ENCODE measurements around the gene LCTL. TPM values are rescaled to one million over a fixed set of nuclear protein-coding genes. Genes with fewer than 3 reads are reported as not detected.

The LCTL gene
- total RNA-seq, 4 donors from 2014 or later: 3.3 to 12.6 (median 7.4) TPM

DNA sequence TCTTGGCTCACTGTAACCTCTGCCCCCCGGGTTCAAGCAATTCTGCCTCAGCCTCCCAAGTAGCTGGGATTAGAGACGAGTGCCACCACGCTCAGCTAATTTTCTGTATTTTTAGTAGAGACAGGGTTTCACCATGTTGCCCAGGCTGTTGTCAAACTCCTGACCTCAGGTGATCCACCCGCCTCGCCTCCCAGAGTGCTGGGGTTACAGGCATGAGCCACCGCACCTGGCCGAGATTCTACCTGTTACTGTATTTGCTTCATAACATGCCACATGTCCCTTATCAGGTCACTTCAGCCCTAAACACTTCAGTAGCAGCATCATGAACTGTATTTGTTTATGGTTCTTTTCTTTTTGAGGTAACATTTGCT is 7.5 kb upstream of the LCTL start:
- H3K9me3 ChIP-seq: no peaks in the 10 kb centered on the region
- no peaks in the 10 kb centered on the region for H3K27me3 ChIP-seq
- no peak overlapping the region for H3K27ac ChIP-seq
- no peak for DNase-seq (ENCODE audit: low spot score in 2 of 2)
- H3K4me3 ChIP-seq: no peak overlapping the region
- no peaks in the 10 kb centered on the region for H3K36me3 ChIP-seq
- H3K4me1 ChIP-seq: peaks cover 0 to 3% (median 0%) of the 10 kb centered on the region in 4 donors
- TF ChIP-seq, protein P1, sequence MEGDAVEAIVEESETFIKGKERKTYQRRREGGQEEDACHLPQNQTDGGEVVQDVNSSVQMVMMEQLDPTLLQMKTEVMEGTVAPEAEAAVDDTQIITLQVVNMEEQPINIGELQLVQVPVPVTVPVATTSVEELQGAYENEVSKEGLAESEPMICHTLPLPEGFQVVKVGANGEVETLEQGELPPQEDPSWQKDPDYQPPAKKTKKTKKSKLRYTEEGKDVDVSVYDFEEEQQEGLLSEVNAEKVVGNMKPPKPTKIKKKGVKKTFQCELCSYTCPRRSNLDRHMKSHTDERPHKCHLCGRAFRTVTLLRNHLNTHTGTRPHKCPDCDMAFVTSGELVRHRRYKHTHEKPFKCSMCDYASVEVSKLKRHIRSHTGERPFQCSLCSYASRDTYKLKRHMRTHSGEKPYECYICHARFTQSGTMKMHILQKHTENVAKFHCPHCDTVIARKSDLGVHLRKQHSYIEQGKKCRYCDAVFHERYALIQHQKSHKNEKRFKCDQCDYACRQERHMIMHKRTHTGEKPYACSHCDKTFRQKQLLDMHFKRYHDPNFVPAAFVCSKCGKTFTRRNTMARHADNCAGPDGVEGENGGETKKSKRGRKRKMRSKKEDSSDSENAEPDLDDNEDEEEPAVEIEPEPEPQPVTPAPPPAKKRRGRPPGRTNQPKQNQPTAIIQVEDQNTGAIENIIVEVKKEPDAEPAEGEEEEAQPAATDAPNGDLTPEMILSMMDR (IDR thresholded peaks at IDR 0.05): no peak
- TF ChIP-seq POLR2A (IDR thresholded peaks at IDR 0.05) (no peak), EP300 (IDR thresholded peaks at IDR 0.05) (no peak)
- WGBS, 2 donors: 84 to 90% methylated on average over 7 of the region's 7 CpGs

DNA sequence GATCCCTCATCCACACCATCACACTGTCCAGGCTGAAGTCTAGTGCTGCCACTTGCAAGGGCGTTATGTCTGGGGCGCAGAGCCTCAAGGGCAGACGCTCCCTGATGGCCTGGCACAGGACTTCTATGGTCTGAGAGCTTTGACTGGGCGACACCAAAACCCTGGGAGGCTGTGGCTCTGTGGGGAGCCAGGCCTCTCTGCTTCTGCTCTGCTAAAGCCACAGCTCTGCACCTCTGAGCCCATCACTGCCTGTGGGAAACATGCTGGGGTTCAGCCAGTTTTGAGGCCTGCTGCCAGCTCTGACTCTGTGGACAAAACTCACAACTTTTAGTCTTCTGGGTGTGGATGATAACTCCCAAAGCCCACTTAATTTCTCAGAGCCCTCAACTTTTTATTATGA is 6.3 kb upstream of the LCTL start:
- Histone ChIP-seq H3K27ac (no peak overlapping the region), H3K4me1 (peaks cover 0 to 8% (median 0%) of the 10 kb centered on the region in 4 donors), H3K9me3 (no peaks in the 10 kb centered on the region), H3K4me3 (no peak overlapping the region), H3K27me3 (no peaks in the 10 kb centered on the region), H3K36me3 (no peaks in the 10 kb centered on the region)
- DNase-seq (ENCODE audit: low spot score in 2 of 2): no peak
- WGBS, 2 donors: 50 to 92% methylated on average over 1 to 4 of the region's 4 CpGs
- no peak for TF ChIP-seq POLR2A (IDR thresholded peaks at IDR 0.05)
- TF ChIP-seq EP300 (IDR thresholded peaks at IDR 0.05): no peak
- TF ChIP-seq, protein P1 (IDR thresholded peaks at IDR 0.05): no peak

DNA sequence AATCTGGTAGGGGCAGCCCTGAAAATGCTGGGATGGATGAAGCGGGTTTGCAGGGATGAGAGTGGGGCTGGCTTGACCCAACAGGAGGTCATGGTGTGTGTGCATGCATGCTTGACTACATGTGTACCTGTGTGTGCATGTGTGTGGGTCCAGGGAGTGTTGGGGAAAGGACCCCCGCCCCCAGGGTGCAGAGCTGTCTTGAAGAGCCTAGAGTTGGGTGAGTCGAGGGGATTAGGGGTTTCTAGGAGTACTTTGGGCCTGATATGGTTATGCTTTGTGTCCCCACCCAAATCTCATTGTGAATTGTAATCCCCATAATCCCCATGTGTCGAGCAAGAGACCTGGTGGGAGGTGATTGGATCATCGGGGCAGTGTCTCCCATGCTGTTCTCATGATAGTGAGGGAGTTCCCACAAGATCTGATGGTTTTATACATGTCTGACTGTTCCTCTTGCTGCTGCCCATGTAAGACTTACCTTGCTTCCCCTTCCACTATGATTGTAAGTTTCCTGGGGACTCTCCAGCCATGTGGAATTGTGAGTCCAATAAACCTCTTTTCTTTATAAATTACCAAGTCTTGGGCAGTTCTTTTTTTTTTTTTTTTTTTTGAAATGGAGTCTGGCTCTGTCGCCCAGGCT is 5.2 kb upstream of the LCTL start:
- TF ChIP-seq EP300 (IDR thresholded peaks at IDR 0.05) (no peak), POLR2A (IDR thresholded peaks at IDR 0.05) (no peak)
- TF ChIP-seq, protein P1 (IDR thresholded peaks at IDR 0.05): no peak
- Histone ChIP-seq H3K36me3 (no peaks in the 10 kb centered on the region), H3K27ac (no peak overlapping the region), H3K27me3 (no peaks in the 10 kb centered on the region), H3K9me3 (no peaks in the 10 kb centered on the region), H3K4me3 (no peak overlapping the region), H3K4me1 (peaks cover 0 to 20% (median 0%) of the 10 kb centered on the region in 4 donors)
- no peak for DNase-seq (ENCODE audit: low spot score in 2 of 2)
- 83 to 90% methylated on average over 6 of the region's 6 CpGs for WGBS, 2 donors

DNA sequence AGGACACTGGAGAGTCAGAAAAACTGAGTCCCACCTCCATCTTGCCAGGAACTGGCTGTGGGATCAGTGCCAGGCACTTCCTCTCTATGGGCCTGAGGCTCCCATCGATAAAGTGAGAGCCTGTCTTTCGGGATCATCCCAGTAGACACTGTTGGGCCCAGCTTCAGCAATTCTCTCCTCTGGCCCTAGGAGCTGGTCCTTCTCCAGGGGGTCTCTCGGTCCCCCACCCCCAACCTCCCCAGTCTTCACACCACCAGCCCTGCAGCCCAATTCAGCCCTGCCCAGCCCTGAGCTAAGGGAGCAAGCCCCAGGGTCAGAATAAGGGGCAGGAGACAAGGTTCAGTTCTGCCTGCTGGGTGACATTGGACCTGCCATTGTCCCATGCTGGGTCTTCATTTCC is 4.5 kb upstream of the LCTL start:
- no peaks in the 10 kb centered on the region for H3K27me3 ChIP-seq
- H3K27ac ChIP-seq: no peak overlapping the region
- no peaks in the 10 kb centered on the region for H3K9me3 ChIP-seq
- DNase-seq (ENCODE audit: low spot score in 2 of 2): no peak
- no peak overlapping the region for H3K4me3 ChIP-seq
- H3K36me3 ChIP-seq: no peaks in the 10 kb centered on the region
- H3K4me1 ChIP-seq: peaks cover 0 to 25% (median 0%) of the 10 kb centered on the region in 4 donors
- WGBS, 2 donors: 82 to 96% methylated on average over 3 of the region's 3 CpGs
- TF ChIP-seq, protein P1 (IDR thresholded peaks at IDR 0.05): no peak
- TF ChIP-seq EP300 (IDR thresholded peaks at IDR 0.05): no peak
- no peak for TF ChIP-seq POLR2A (IDR thresholded peaks at IDR 0.05)

DNA sequence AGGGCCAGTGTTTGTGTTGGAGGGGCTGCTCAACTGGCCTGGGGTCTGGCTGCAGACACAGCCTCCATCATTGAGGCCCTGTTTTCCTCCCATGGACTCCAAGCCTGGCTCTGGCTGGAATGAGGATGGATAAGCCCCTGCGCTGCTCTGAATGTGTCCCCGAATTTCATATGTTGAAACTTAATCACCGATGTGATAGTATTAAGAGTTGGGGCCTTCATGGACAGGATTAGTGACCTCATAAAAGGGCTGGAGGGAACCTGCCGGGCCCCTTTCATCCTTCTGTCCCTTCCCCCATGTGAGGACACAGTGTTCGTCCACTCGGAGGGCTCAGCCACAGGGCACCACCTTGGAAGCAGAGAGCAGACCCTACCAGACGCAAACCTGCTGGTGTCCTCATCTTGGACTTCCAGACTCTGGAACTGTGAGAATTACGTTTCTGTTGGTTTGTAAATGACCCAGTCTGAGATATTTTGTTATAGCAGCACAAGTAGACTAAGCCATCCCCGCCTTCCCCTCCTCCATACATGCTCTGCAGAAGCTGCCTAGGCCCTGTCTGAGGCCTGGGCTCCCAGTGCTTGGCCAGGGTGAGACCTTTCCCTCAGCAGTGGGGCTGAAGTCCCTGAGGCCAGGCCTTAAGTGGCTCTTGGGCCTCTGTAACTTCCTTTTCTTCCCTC is 3.8 kb upstream of the LCTL start:
- no peak overlapping the region for H3K4me3 ChIP-seq
- no peak for DNase-seq (ENCODE audit: low spot score in 2 of 2)
- peaks cover 0 to 27% (median 0%) of the 10 kb centered on the region in 4 donors for H3K4me1 ChIP-seq
- H3K27me3 ChIP-seq: no peaks in the 10 kb centered on the region
- no peak overlapping the region for H3K27ac ChIP-seq
- H3K36me3 ChIP-seq: no peaks in the 10 kb centered on the region
- TF ChIP-seq POLR2A (IDR thresholded peaks at IDR 0.05): no peak
- TF ChIP-seq, protein P1 (IDR thresholded peaks at IDR 0.05): no peak
- TF ChIP-seq EP300 (IDR thresholded peaks at IDR 0.05): no peak
- H3K9me3 ChIP-seq: no peaks in the 10 kb centered on the region
- WGBS, 2 donors: 76 to 91% methylated on average over 8 of the region's 9 CpGs
